K562 (cell line): Measurements from ENCODE around the gene CERS6. TPM values are rescaled to one million over a fixed set of nuclear protein-coding genes. Genes with fewer than 3 reads are reported as not detected.
A peak's percentile ranks its signal among the peaks of the same experiment; 100 is the strongest.

Experiments
- ATAC-seq: fragments of 200-7000 bp; cut with Tn5 transposase; 3 replicates; pipeline ENCODE4 v1.9.1; 2020; ENCODE audit warnings: moderate library complexity
- BruUV-seq: library from RNA; stranded (reverse); fragments of 400-500 nt; replicated peaks from 2 replicates; lab custom pipeline; 2021; lab: Mats Ljungman, UMichigan
- CTCF ChIA-PET: fragments of 300-600 bp; formaldehyde crosslinking; extraction: SDS; loops from one replicate; lab custom pipeline; 2021; ENCODE audit warnings: low intra/inter-chr PET ratio; lab: Yijun Ruan, JAX
- POLR2A ChIA-PET: fragments of 300-600, 350-650 bp; sonication (Branson Sonifier 250); formaldehyde crosslinking; extraction: SDS; loops from one replicate; lab custom pipeline; 2021; ENCODE audit warnings: antibody characterized with exemption, inconsistent platforms; lab: Yijun Ruan, JAX
- DNase-seq, 4 experiments: peaks; one replicate each; pipeline versions ENCODE4 v3.0.0 to v3.0.0-alpha.2; 2011 to 2018; ENCODE audit warnings: low spot score in 3 of 4, mixed read lengths in 3 of 4; ENCODE audit errors: extremely low read depth in 1 of 4
- FAIRE-seq: peaks from 2 replicates; lab custom pipeline; 2011; peaks lifted over from hg19 to GRCh38; lab: Jason Lieb, UNC
- H2AFZ ChIP-seq: 2 replicates; pipeline ENCODE4 v1.6.0; 2011; ENCODE audit warnings: low read depth, low read length, control low read depth, inconsistent platforms
- H3K27ac ChIP-seq: fragments of 200-600 bp; 3 replicates; pipeline ENCODE4 v1.8.0; 2011; ENCODE audit warnings: low read depth, mild to moderate bottlenecking, control low read depth, inconsistent platforms, low read length, moderate library complexity, mixed read lengths; ENCODE audit errors: extremely low read depth
- H3K27me3 ChIP-seq, 2 experiments: fragments of 300-600 bp in 1 of 2; 2 replicates in 1 of 2; 3 replicates in 1 of 2; pipeline versions ENCODE4 v1.6.0 to v1.8.0; 2011; ENCODE audit warnings: inconsistent platforms in 2 of 2, low read length in 2 of 2, mild to moderate bottlenecking in 1 of 2, mixed read lengths in 1 of 2, moderate library complexity in 1 of 2; ENCODE audit not compliant: control insufficient read depth in 2 of 2, insufficient read depth in 2 of 2
- H3K36me3 ChIP-seq: fragments of 300-600 bp; 3 replicates; pipeline ENCODE4 v1.8.0; 2011; ENCODE audit warnings: mild to moderate bottlenecking, low read length, inconsistent platforms; ENCODE audit not compliant: control insufficient read depth, insufficient read depth
- H3K4me1 ChIP-seq, 2 experiments: fragments of 200-600 bp in 1 of 2; replicated peaks in 1 of 2; 2 replicates in 1 of 2; 3 replicates in 1 of 2; pipeline versions ENCODE4 v1.5.1 to v1.8.0; 2011; ENCODE audit warnings: inconsistent platforms in 2 of 2, low read length in 2 of 2, mild to moderate bottlenecking in 1 of 2, mixed read lengths in 1 of 2, moderate library complexity in 1 of 2; ENCODE audit not compliant: control insufficient read depth in 2 of 2, insufficient read depth in 2 of 2
- H3K4me2 ChIP-seq: 2 replicates; pipeline ENCODE4 v1.6.1; 2011; ENCODE audit warnings: low read length, control low read depth, inconsistent platforms, mixed read lengths; ENCODE audit not compliant: insufficient read depth
- H3K4me3 ChIP-seq: fragments of 200-600 bp; sonication (generic), shearing (Covaris generic); 2 replicates; pipeline ENCODE4 v1.5.1; 2016; ENCODE audit warnings: control low read depth, inconsistent platforms
- H3K79me2 ChIP-seq: fragments of 200-600 bp; 3 replicates; pipeline ENCODE4 v1.8.0; 2011; ENCODE audit warnings: low read length, inconsistent platforms; ENCODE audit not compliant: control insufficient read depth, insufficient read depth
- H3K9ac ChIP-seq, 2 experiments: 2 replicates each; pipeline versions ENCODE4 v1.6.0 to v1.6.1; 2011; ENCODE audit warnings: low read depth in 2 of 2, low read length in 2 of 2, control low read depth in 1 of 2, inconsistent platforms in 1 of 2, mild to moderate bottlenecking in 1 of 2, mixed read lengths in 1 of 2; ENCODE audit not compliant: insufficient read depth in 1 of 2
- H3K9me1 ChIP-seq: one replicate; pipeline ENCODE4 v1.6.0; 2011; ENCODE audit warnings: inconsistent platforms, mild to moderate bottlenecking, low read length, moderate library complexity; ENCODE audit not compliant: control insufficient read depth, insufficient read depth
- H3K9me3 ChIP-seq: replicated peaks from 2 replicates; pipeline ENCODE4 v1.5.1; 2011; ENCODE audit warnings: low read depth, low read length, inconsistent platforms; ENCODE audit not compliant: control insufficient read depth, insufficient read depth
- H4K20me1 ChIP-seq: replicated peaks from 2 replicates; pipeline ENCODE4 v1.6.1; 2011; ENCODE audit warnings: low read length, inconsistent platforms, mixed read lengths; ENCODE audit not compliant: control insufficient read depth, insufficient read depth
- DNMT1 ChIP-seq: fragments of 450-650 bp; IDR thresholded peaks from 2 replicates; pipeline ENCODE4 v1.6.1; 2016; ENCODE audit warnings: antibody characterized with exemption, mild to moderate bottlenecking
- DPF2 ChIP-seq: fragments of 450-650 bp; IDR thresholded peaks from 2 replicates; pipeline ENCODE4 v1.6.1; 2016
- EGR1 ChIP-seq: fragments of 450-650 bp; conservative IDR thresholded peaks from 2 replicates; pipeline ENCODE4 v1.6.1; 2017; ENCODE audit warnings: mild to moderate bottlenecking
- ESRRA ChIP-seq: fragments of 450-650 bp; IDR thresholded peaks from 2 replicates; pipeline ENCODE4 v1.6.1; 2014; ENCODE audit warnings: low read depth, mild to moderate bottlenecking, moderate library complexity, borderline replicate concordance
- GTF2E2 ChIP-seq: fragments of 200-800 bp; sonication (Bioruptor generic); IDR thresholded peaks from 2 replicates; pipeline ENCODE4 v1.6.1; 2016; ENCODE audit warnings: missing genetic modification characterization, missing compliant biosample characterization
- GTF2F1 ChIP-seq: IDR thresholded peaks from 2 replicates; pipeline ENCODE4 v1.6.1; 2011; ENCODE audit warnings: low read depth, low read length, improper control_type of control experiment
- MAFG ChIP-seq: fragments of 450-650 bp; conservative IDR thresholded peaks from 2 replicates; pipeline ENCODE4 v1.6.1; 2016; ENCODE audit warnings: missing genetic modification characterization, missing compliant biosample characterization
- MCM5 ChIP-seq: fragments of 450-650 bp; IDR thresholded peaks from 2 replicates; pipeline ENCODE4 v1.6.1; 2016; ENCODE audit warnings: low read depth
- NFRKB ChIP-seq: fragments of 450-650 bp; IDR thresholded peaks from 2 replicates; pipeline ENCODE4 v1.6.1; 2016; ENCODE audit warnings: low read depth
- XRCC3 ChIP-seq: fragments of 450-650 bp; IDR thresholded peaks from 2 replicates; pipeline ENCODE4 v1.6.1; 2017; ENCODE audit warnings: mild to moderate bottlenecking, moderate library complexity
- ZNF146 ChIP-seq: IDR thresholded peaks from one replicate; pipeline ENCODE4 v1.6.1; 2018; ENCODE audit warnings: missing compliant biosample characterization; ENCODE audit not compliant: unreplicated experiment
- ZNF165 ChIP-seq: fragments of 250-450 bp; sonication (Bioruptor Pico); IDR thresholded peaks from 2 replicates; pipeline ENCODE4 v1.4.0; 2020; ENCODE audit warnings: borderline replicate concordance
- ZNF316 ChIP-seq: fragments of 450-650 bp; IDR thresholded peaks from 2 replicates; pipeline ENCODE4 v1.6.1; 2016
- ZNF655 ChIP-seq: fragments of 250-450 bp; sonication (Bioruptor Pico); IDR thresholded peaks from 2 replicates; pipeline ENCODE4 v1.5.0; 2021
- in situ Hi-C: fragments of 300-500 bp; cut with MboI; formaldehyde crosslinking; loops from 4 replicates; pipeline ENCODE4 v1.15.0; 2018; ENCODE audit warnings: inconsistent platforms, mixed read lengths
- intact Hi-C: fragments of 100-400 bp; cut with micrococcal nuclease; formaldehyde crosslinking; loops from 2 replicates; pipeline ENCODE4 v1.14.2; 2022
- polyA plus RNA-seq, 8 experiments: library from polyadenylated mRNA; depleted of rRNA in 4 of 8; stranded (reverse) in 5 of 8; unstranded in 3 of 8; fragments of >200 nt; fragmentation: Nextera tagmentation in 2 of 8; fragmentation: Illumina TruSeq in 1 of 8; extraction: Ambion mirVana in 2 of 8; extraction: Trizol in 1 of 8; gene quantifications; 2 replicates each; pipeline versions ENCODE4 v1.2.1 to v1.2.3, GENCODE V29; 2011 to 2014; ENCODE audit warnings: inconsistent platforms in 1 of 8, missing spikeins in 1 of 8
- total RNA-seq, 7 experiments: library from RNA; depleted of rRNA in 6 of 7; stranded (reverse); fragments of >200 nt in 6 of 7; fragmentation: Illumina TruSeq in 2 of 7; extraction: Trizol in 2 of 7; gene quantifications; 2 replicates each; pipeline versions ENCODE4 v1.2.1 to v1.2.3, GENCODE V29; 2011 to 2021; ENCODE audit warnings: low replicate concordance in 1 of 7
- TF ChIP-seq, protein P1 (sequence below): sonication (generic); formaldehyde crosslinking; IDR thresholded peaks from 2 replicates; pipeline ENCODE4 v1.8.1; 2023; ENCODE audit warnings: mild to moderate bottlenecking, missing genetic modification reagents

CERS6 gene
- total and polyA plus RNA-seq, 9 of the 15 experiments (the other 6 are each of a cell fraction or from before 2014, with no cell fraction given), result 1.6 to 13.6 (median 11.4) TPM

DNA sequence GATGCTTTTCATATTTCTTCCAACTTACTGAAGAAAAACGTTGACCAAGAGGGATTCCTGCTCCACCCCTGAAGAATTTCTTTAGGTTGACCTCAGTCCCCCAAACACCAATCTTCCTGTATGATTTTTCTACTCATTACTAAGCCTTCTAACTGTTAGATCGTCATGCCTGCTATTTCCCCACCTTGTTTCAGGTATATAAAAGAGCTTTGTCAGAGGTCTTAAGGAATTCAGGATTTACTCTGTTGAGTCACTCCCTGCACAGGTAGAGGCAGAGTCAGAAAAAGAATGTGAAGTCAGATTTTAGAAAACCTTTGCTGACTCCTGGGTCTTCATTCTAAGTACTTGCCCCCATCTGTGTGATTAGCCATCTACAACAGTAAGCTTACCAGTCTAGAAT is 262.6 kb downstream of the CERS6 start (continued):
- no peak for TF ChIP-seq ZNF655
- TF ChIP-seq MCM5, result no peak
- no peak for TF ChIP-seq MAFG (tag)
- TF ChIP-seq DPF2, result no peak
- TF ChIP-seq DNMT1, result no peak
- TF ChIP-seq NFRKB, result no peak
- TF ChIP-seq EGR1, result no peak
- TF ChIP-seq ZNF165, result no peak
- no peak for TF ChIP-seq GTF2E2 (tag)
- TF ChIP-seq GTF2F1, result no peak
- TF ChIP-seq ZNF146 (CRISPR knock-in tag), result no peak
- TF ChIP-seq ESRRA, result no peak
- TF ChIP-seq, all 486 proteins: peak for 0

DNA sequence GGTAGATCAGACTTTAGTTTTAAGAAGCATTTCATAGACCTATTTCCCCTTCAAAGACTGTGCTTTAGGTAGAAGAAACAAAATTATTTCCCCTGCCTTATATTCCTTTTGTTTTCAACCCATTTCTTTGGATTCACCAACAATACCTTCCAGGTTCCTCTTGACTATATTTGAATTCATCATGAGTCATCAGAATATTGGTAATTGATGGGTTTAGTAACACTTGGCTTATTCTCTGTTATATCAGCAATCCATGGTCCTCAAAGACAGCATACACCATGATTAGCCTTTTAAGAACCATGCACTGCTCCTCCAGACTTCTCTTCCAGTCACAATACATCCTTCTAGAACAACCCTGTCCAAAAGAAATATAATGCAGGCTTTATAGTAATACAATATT is 263.4 kb downstream of the CERS6 start:
- no peaks in the 10 kb centered on the region for H3K27me3 ChIP-seq
- FAIRE-seq, result no peak
- TF ChIP-seq ZNF316 (peak; percentile 72), MAFG (tag) (0 out of 2 replicates have a peak, but pooled peaks have one; percentile 45), XRCC3 (no peak)
- TF ChIP-seq, protein P1, sequence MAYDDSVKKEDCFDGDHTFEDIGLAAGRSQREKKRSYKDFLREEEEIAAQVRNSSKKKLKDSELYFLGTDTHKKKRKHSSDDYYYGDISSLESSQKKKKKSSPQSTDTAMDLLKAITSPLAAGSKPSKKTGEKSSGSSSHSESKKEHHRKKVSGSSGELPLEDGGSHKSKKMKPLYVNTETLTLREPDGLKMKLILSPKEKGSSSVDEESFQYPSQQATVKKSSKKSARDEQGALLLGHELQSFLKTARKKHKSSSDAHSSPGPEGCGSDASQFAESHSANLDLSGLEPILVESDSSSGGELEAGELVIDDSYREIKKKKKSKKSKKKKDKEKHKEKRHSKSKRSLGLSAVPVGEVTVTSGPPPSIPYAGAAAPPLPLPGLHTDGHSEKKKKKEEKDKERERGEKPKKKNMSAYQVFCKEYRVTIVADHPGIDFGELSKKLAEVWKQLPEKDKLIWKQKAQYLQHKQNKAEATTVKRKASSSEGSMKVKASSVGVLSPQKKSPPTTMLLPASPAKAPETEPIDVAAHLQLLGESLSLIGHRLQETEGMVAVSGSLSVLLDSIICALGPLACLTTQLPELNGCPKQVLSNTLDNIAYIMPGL (CRISPR knock-in tag), result no peak
- TF ChIP-seq, all 486 proteins: peak for 2
- no peaks in the 10 kb centered on the region for H3K9me3 ChIP-seq
- POLR2A ChIA-PET, result no interaction called here
- no peak overlapping the region for H3K27ac ChIP-seq
- ATAC-seq (no peak), DNase-seq (no peak)
- H3K4me1 ChIP-seq, result no peaks in the 10 kb centered on the region
- CTCF ChIA-PET, result no interaction called here
- intact Hi-C loops (no loop called here), in situ Hi-C loops (no loop called here)
- H3K4me2 ChIP-seq, result no peak overlapping the region
- BruUV-seq, result no TSS peak
- no peaks in the 10 kb centered on the region; the same call in 2 of the 3 replicates for H3K36me3 ChIP-seq
- H2AFZ ChIP-seq, result no peak overlapping the region
- H3K79me2 ChIP-seq, result no peaks in the 10 kb centered on the region
- H3K9ac ChIP-seq, result no peak overlapping the region
- no peaks in the 10 kb centered on the region for H4K20me1 ChIP-seq
- no peak overlapping the region for H3K4me3 ChIP-seq
- H3K9me1 ChIP-seq, result no peaks in the 10 kb centered on the region
